HG03196 (cell line): ENCODE measurements around the gene PRKG1.

ENCODE experiments used
- ATAC-seq: cut with Tn5 transposase; IDR thresholded peaks from one replicate; pipeline ENCODE4 v1.9.1; 2021; ENCODE audit not compliant: unreplicated experiment

PRKG1 gene

GRCh38 chr10:52318822-52319464 lies 1244.7 kb downstream of the PRKG1 start:
- no peak for ATAC-seq

DNA sequence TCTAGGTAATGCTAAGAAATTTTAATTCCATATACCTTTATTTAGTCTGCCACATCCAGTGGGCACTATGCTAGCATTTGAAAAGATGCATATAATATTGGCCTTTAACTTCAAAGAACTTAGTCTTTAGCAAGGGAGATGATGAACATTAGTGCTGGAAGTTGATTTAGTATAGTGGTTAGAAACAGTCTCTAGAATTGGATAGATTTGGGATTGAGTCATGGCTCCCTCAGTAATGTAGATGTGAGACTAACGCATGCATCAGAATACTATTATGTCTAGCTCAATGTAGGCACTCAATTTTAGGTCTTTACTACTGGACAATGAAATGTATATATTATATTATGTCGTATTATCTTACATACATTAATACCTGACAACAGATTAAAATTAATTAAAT lies 1245.6 kb downstream of the PRKG1 start:
- no peak for ATAC-seq

DNA sequence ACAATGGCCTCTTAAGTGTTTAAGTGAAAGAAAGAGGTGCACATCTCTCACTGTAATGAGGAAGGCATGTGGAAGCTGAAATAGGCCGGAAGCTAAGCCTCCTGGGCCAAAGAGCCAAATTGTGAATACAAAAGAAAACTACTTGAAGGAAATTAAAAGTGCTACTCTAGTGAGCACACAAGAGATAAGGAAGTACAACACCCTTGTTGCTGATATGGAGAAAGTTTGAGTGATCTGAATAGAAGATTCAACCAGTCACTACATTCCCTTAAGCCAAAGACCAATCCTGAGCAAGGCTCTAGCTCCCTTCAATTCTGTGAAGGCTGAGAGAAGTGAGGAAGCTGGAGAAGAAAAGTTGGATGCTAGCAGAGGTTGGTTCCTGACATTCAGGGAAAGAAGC lies 1248.0 kb downstream of the PRKG1 start:
- no peak for ATAC-seq

DNA sequence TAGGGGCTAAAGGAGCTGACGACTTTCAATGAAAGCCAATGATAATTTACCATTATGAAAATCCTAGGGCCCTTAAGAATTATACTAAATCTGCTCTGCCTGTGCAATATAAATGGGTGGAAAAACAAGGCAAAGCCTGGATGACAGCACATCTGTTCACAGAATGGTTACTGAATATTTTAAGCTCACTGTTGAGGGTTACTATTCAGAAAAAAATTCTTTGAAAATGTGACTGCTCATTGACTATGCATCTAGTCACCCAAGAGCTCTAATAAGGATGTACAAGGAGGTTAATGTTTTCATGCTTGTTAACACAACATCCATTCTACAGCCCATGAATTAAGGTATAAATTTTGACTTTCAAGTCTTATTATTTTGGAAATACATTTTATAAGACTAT lies 1248.6 kb downstream of the PRKG1 start:
- no peak for ATAC-seq

DNA sequence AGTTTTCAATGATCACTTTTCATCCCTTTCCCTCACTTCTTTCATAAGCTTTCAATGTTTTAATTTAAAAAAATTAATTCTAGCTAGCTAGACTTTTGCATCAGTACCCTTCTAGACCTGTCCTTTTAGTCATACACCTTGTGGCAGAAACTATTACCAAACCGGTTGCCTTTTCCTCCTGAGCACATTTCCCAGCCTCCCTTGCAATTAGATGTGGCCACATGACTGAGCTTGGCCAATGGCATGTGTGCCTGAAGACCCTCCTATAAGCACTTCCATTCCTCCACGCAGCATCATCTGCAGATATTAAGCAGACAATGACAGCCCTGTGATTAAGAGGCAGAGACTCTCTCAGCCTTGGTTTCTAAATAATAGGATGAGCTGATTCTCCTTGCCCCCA lies 1252.1 kb downstream of the PRKG1 start:
- no peak for ATAC-seq

DNA sequence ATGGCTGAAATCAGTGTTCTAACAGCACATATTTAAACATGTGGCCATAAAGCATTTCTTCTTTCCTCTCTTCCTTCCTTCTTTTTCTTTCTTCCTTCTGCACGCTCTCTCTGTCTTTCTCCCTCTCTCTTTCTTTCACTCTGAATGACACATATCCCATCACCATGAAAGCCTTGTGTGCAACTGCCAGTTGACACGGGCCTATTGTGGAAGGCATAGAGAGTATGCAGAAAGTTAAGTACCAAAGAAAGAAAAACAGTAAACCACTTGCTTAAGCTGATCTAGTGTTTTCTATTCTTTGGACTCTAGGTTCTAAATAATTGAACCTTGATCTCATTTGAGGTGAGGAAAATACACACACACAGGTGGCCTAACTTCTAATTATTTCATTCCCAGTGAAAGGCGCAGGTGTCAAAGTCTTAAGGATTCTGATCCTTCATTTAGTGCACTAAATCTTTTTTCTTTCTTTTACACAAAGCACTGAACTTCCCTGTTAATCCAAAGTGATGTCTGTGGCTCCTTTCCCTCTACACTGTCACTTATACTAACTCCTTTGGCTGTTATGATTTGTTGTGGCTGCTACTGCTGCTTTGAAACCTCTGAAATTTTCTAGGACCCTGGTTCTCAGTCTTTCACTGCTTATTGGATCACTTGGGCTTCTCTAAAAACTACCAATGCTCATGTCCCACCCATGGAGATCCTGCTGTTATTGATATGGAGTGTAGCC lies 1257.5 kb downstream of the PRKG1 start:
- no peak for ATAC-seq

GRCh38 chr10:52332815-52333214 lies 1258.5 kb downstream of the PRKG1 start:
- ATAC-seq = no peak

- ATAC-seq = no peak
Observed at GRCh38 chr10:52334595-52334994, 1260.3 kb downstream of the PRKG1 start.

DNA sequence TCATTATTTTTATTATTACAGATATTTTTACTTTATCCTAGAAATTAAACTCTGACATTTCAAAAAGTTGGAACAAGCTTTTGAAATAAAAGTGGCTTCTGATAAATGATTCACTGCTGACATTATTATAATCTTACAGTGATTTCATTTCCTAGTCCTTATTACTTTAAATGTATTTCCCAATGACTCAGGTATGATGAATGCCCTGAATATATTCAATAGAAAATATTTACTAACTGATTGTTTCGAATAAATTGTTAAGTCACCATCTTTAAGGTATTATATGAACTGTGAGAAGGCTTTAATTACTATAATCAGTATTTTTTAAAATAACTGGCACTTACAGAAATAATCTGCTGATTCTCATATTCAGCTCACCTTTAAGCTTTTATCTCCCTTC lies 1261.4 kb downstream of the PRKG1 start:
- no peak for ATAC-seq

- ATAC-seq = no peak
Observed at GRCh38 chr10:52337225-52337624, 1262.9 kb downstream of the PRKG1 start.

- no peak for ATAC-seq
Observed at GRCh38 chr10:52343439-52343838, 1269.2 kb downstream of the PRKG1 start.

GRCh38 chr10:52346394-52347326 lies 1272.4 kb downstream of the PRKG1 start:
- no peak for ATAC-seq

- no peak for ATAC-seq
Observed at GRCh38 chr10:52347327-52347667, 1273.0 kb downstream of the PRKG1 start.
